Stimulated activated CD8-positive, alpha-beta memory T cell treated with anti-CD3 and anti-CD28 coated beads, Interleukin-15, amount 100 ng/mL, for 1 hour (primary cell): ENCODE data around the gene COL9A2.
"Not testable (repeated sequence)": the region's sequence is repeated elsewhere in the genome, so short reads cannot be mapped to it uniquely, and the experiment has no call there.

ENCODE experiments used
- DNase-seq: peaks from one replicate; pipeline ENCODE4 v3.0.0-alpha.2; 2020; ENCODE audit warnings: low read depth

COL9A2 gene

DNA sequence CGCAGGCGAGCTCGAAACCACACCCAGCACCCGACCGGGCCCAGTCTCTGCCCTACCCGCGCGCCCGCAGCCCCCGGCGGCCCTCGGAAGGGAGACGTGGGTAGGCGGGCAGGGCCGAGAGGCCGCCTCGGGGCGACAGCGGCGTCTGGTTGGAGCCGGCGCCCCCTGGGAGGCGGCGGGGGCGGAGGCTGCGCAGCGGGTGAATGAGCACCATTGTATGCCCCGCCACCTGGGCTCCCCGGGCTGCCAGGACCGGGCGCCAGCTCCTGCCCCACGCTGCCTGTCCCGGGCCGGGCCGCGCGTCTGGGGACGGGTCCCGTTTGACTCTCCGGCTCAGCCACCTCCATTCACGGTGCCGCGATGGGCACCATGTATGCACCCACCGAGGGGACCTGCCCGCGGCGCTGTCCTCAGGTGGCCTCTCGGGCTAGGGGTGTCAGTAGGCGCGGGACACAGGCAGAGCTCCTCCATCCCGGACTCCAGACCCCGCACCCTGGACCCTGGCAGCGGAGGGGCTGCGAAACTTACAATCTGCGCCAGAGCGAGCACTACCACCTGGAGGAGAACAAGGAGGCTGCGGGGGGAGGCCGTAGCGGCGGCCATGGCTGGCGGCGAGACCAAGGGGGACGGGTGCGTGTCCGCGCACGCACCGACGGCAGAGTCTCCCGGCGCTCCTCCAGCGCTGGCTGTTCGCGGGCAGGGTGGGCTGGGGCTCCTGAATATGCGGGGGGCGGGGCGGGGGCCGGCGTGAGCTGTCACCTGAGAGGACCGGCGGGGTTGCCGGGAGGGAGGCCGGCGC is at the start of gene COL9A2:
Gene COL9A2 (minus strand): TSS at position 692 of the 799 bp plus-strand sequence. CDS start 89 bp downstream, at position 603.
- peak; percentile 22 for DNase-seq

GRCh38 chr1:40363721-40364120 is 46.6 kb upstream of the COL9A2 start:
- DNase-seq, result no peak

DNA sequence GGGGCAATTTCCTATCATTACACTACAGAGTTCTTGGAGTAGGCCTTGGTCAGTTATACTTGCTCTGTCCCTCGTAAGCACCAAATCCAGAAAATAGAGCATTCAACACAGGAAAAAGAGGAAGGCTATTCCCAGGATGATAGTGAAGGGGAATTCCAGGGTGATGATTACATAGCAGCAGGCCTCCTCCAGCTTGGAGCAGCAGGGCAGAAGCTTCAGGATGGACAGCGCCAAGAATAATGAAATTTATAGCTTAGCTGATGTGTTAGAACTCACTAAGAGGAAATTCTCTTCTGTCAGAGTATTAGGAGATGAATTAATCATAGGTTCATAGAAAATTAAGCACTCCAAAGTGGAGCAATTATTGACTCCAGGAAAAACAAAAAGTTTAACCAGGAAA is 45.6 kb upstream of the COL9A2 start:
- no peak for DNase-seq

- no peak for DNase-seq
These were observed 45.1 kb upstream of the COL9A2 start for GRCh38 chr1:40362199-40362598.

DNA sequence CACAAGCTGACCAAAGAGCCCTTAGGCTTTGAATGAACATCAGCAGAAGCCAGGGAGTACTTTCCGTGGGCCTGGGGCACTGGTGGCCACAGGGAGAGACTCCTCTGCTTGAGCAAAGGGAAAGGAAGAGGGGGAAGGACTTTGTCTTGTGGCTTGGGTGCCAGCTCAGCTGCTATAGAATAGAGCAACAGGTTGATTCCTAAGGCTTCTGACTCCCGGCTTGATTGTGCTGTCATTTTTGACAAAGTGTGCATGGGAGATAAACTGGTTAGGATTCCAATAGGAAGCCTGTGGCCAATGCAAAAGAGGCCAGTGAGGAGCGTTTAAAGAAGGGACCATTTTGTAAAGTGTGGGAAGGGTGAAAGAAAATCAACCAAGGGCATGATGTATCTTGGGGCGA is 44.6 kb upstream of the COL9A2 start:
- DNase-seq, result no peak

- DNase-seq, result no peak
These were observed 44.1 kb upstream of the COL9A2 start for GRCh38 chr1:40361201-40361600.

DNA sequence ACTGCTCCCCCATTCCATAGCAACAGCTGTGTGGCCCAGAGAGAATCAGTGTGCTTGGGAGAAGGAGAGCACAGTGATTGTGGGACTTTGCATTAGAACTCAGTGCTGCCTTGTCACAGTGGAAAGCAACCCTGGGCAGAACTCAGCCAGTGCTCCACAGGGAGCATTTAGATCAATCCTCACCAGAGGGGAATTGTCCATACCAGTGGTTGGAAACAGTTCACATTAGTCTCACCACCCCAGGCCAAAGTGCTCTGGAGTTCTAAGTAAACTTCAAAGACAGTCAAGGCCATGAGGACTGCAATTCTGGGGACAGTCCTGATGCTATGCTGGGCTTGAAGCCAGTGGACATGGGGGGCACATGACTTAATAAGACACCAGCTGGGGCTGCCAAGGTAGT is 43.5 kb upstream of the COL9A2 start:
- no peak for DNase-seq

- no peak for DNase-seq
These were observed 40.5 kb upstream of the COL9A2 start for GRCh38 chr1:40357625-40358024.

- no peak for DNase-seq
These were observed 36.0 kb upstream of the COL9A2 start for GRCh38 chr1:40353082-40353481.

DNA sequence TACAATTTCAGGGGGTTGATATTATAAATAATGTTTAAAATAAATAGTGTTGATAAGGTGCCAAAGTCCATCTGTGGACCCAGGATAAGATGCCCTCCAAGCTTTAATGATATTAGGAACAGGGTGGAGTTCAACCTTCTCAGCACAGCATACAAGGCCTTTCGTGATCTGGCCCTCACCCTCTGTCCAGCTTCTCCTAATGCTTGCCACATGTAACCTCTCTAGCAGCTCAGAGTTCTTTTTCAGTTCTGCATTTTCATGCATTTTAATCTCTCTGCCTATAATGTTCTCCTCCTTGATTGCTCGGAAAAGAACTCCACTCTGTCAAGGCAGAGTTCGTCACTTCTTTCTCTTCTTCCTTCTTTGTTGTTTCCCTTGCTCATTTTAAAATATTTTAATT is 35.0 kb upstream of the COL9A2 start:
- DNase-seq, result no peak

- no peak for DNase-seq
These were observed 34.0 kb upstream of the COL9A2 start for GRCh38 chr1:40351124-40351523.

DNA sequence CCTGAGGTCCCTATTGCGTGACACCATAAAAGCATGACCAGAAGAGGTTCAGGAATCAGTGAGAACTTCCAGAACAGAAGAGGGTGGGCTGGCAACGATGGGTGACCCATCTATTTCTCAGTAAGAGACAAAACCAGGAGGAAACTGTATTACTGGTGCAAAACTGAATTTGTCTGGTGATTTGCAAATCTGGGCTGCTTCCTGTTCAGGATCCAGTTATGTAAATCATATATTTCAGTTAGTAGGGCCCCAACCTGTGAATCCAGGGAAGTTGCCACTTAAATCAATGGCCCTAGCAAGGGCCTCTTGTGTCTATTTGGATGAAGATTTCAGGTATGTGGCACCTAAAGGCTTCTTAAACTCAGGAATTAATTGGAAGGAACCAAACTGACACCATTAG is 33.3 kb upstream of the COL9A2 start:
- DNase-seq, result no peak

GRCh38 chr1:40344597-40344996 is 27.5 kb upstream of the COL9A2 start:
- DNase-seq, result no peak

- not testable (repeated sequence) for DNase-seq
These were observed 25.3 kb upstream of the COL9A2 start for GRCh38 chr1:40342381-40342717.

DNA sequence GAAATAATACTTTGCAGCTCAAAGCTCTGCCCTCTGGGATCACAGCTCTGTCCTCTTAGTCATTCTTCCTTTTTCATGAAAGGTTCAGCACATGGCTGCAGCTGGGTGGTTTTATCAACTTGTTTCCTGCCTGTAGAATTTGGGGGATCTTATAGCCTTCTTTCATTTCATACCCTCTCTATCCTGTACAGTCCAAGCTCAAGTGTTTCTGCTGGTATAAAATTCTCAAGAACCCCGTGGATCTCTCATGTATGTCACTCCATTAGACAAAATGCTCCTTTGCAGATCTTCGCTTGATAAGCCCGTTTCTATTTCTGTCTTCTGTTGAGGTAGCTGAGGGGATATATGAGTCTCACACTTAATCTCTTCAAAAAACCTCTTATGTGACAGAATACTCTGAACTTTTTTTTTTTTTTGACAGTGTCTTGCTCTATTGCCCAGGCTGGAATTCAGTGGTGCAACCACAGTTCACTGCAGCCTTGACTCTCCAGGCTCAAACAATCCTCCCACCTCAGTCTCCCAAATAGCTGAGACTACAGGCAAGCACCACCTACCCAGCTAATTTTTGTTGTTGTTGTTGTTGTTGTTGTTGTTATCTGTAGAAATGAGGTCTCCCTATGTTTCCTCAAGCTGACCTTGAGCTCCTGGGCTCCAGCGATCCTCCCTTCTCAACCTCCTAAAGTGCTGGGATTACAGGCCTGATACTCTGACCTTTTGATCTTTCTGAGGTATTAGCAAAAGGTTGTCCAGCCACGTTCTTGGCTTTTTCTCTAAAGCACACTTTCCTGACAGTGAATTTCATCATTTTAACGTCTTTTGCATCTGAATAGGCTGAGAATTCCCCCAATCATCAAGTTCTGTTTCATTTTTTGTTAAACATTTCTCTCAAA is 24.6 kb upstream of the COL9A2 start:
- no peak for DNase-seq

GRCh38 chr1:40339420-40340323 is 22.6 kb upstream of the COL9A2 start:
- DNase-seq, result no peak

DNA sequence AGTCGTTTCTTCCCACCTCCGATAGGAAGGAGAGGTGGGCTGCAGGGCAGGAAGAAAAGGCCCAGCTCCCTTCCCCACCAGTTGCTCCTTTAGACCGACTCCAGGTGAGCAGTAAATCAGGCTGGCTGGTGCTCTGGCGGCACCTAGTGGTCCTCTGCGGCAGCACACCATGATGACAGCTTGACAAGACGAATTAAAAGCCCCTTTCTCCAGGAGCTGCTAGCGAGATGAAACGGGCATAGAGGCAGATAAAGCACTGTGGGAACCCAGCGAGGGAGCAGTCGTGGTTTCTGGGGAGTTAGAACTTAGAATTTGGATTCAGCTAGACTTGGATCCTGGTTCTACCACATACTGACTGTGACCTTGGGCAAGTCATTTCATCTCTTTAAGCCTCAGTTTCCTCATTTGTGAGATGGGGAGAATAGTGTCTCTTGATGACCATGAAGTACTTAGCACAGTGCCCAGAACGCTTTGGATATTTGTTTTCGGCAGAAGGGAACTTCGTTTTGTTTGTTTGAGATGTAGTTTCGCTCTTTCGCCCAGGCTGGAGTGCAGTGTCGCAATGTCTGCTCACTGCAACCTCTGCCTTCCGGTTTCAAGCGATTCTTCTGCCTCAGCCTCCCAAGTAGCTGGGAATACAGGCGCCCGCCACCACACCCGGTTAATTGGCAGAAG is 21.8 kb upstream of the COL9A2 start:
- peak; percentile 86 for DNase-seq

DNA sequence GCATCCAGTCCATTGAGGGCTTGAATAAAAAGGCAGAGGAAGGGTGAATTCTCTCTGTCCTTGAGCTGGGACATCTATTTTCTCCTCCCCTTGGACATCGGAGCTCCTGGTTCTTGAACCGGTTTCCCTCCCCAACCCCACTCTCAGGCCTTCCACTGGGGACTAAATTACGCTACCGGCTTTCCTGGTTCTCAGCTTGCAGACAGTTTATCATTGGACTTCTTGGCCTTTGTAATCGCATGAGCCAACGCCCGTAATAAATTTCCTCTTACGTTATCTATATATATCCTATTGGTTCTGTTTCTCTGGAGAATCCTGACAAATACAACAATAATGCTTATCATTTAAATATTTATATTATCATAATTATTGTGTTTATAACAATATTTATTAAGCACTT is 20.4 kb upstream of the COL9A2 start:
- DNase-seq, result no peak

DNA sequence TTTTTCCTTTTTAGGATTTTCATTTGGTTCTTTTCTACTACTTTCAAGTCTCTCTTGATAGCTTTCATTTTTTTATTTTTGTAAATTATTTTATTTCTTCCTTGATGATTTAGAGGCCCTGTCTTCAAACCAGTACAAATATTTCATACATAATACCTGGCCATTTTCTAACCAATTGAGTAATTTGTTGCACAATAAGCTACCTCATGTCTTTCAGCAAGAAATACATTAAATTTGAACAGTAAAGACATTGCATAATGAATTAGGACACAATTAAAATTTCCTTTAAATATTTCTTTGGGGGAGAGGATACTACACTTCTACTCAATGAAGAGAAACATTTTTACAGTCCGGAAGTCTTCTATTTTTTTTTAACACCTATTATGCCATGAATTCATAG is 15.6 kb upstream of the COL9A2 start:
- DNase-seq, result no peak

DNA sequence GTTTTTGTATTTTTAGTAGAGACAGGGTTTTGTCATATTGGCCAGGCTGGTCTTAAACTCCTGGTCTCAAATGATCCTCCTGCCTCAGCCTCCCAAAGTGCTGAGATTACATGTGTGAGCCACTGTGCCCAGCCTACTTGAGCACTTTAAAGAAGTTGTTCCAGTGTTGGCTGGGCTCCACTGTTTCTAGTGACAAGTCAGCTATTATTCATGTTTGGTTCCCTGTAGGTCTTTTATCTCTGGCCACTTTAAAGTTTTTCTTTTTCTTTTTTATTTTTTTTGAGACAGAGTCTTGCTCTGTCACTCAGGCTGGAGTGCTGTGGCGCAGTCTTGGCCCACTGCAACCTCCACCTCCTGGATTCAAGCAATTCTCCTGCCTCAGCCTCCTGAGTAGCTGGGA is 14.3 kb upstream of the COL9A2 start:
- not testable (repeated sequence) for DNase-seq

DNA sequence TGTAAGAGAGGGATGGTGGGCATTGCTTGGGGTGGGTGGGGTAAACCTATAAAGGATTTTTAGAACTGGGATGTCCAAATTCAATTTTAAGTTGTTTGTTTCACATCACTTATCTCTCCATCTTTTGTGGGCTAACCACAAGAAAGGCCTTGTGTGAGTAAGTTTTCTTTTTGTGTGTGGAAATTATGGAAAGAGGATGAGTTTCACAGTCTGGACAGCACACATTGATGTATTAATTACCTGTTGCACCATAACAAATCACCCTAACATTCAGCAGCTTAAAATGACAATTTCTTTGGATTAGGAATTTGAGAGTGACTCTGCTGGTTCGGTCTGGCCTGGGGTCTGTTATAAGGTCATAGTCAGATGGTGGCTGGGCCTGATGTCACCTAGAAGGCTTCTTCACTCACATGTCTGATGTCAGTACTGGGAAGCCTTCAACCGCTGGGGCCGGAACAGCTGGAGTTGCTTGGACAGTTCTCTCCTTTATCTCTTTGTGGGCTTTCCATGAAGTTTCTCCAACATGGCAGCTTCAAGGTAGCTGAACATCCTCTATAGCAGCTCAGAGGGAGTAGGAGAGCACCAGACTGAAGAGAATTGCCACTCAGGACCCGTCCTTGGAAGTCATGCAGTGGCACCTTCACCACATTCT is 2.0 kb upstream of the COL9A2 start:
- DNase-seq, result no peak
